SK-N-MC (cell line): ENCODE results near the gene LRRC74B.
"Not testable (repeated sequence)": the region's sequence is repeated elsewhere in the genome, so short reads cannot be mapped to it uniquely, and the experiment has no call there.

ENCODE experiments used
- EZH2 ChIP-seq: fragments of 200-600 bp; sonication (generic); IDR thresholded peaks from one replicate; pipeline ENCODE4 v1.6.1; 2017; ENCODE audit warnings: antibody characterized with exemption
- FOXP2 ChIP-seq: optimal IDR thresholded peaks from 2 replicates; pipeline ENCODE3; 2011; ENCODE audit warnings: mild to moderate bottlenecking, moderate library complexity; ENCODE audit not compliant: insufficient read depth; ENCODE audit errors: extremely low read length, control extremely low read depth
- POLR2AphosphoS5 ChIP-seq: IDR thresholded peaks from 2 replicates; pipeline ENCODE4 v1.6.1; 2012; ENCODE audit warnings: mild to moderate bottlenecking, low read depth, low read length, borderline replicate concordance

DNA sequence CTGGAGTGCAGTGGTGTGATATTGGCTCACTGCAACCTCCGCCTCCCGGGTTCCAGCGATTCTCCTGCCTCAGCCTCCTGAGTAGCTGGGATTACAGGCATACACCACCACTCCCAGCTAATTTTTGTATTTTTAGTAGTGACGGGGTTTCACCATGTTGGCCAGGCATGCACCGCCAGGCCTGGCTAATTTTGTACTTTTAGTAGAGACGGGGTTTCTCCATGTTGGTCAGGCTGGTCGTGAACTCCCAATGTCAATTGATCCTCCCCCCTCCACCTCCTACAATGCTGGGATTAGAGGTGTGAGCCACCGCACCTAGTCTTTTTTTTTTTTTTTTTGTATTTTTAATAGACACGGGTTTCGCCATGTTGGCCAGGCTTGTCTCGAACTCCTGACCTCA, 42.2 kb downstream of the LRRC74B start:
- TF ChIP-seq POLR2AphosphoS5, EZH2, FOXP2: not testable (repeated sequence)
